Esophagus (tissue), 2 donors: ENCODE results near the gene HAUS7. TPM values are rescaled to one million over a fixed set of nuclear protein-coding genes. Genes with fewer than 3 reads are reported as not detected.

ENCODE experiments used
- H3K27ac ChIP-seq, 2 donors: one replicate each; pipeline ENCODE4 v1.5.1; 2013; ENCODE audit warnings: low read depth in 2 of 2, mild to moderate bottlenecking in 2 of 2, inconsistent platforms in 1 of 2, low read length in 1 of 2, moderate library complexity in 1 of 2
- H3K27me3 ChIP-seq, 2 donors: one replicate each; pipeline ENCODE4 v1.6.1; 2013; ENCODE audit warnings: low read length in 2 of 2, control low read depth in 1 of 2, mild to moderate bottlenecking in 1 of 2; ENCODE audit not compliant: insufficient read depth in 2 of 2, control insufficient read depth in 1 of 2
- H3K36me3 ChIP-seq, 2 donors: one replicate each; pipeline ENCODE4 v1.6.1; 2013; ENCODE audit warnings: low read length in 1 of 2; ENCODE audit not compliant: control insufficient read depth in 2 of 2, insufficient read depth in 2 of 2
- H3K4me1 ChIP-seq, 2 donors: one replicate each; pipeline ENCODE4 v1.6.1; 2013; ENCODE audit warnings: low read length in 1 of 2; ENCODE audit not compliant: control insufficient read depth in 2 of 2, insufficient read depth in 2 of 2
- H3K4me3 ChIP-seq, 2 donors: one replicate each; pipeline ENCODE4 v1.5.1; 2013; ENCODE audit warnings: low read length in 2 of 2, mild to moderate bottlenecking in 2 of 2, low read depth in 1 of 2, moderate library complexity in 1 of 2
- H3K9me3 ChIP-seq, 2 donors: one replicate each; pipeline ENCODE4 v1.6.1; 2013; ENCODE audit warnings: mild to moderate bottlenecking in 2 of 2, low read depth in 1 of 2, low read length in 1 of 2, moderate library complexity in 1 of 2; ENCODE audit not compliant: control insufficient read depth in 2 of 2, insufficient read depth in 1 of 2
- WGBS, 2 donors: extraction: QIAGEN DNeasy Blood & Tissue Kit; methylation state at CpG; one replicate each; pipeline ENCODE4 v1.1.7; 2013; 5-methylcytosine and 5-hydroxymethylcytosine counted together
- polyA plus RNA-seq, 2 donors: library from polyadenylated mRNA; stranded (reverse); fragments of 200-250 nt; gene quantifications; one replicate each; pipeline ENCODE4 v1.2.3, GENCODE V29; 2013
- donor health status: healthy with polysubstance abuse.
- donor health status: Bipolar disorder and iron deficiency.

Gene HAUS7
- polyA plus RNA-seq, 2 donors: 14.7 to 27.1 TPM

DNA sequence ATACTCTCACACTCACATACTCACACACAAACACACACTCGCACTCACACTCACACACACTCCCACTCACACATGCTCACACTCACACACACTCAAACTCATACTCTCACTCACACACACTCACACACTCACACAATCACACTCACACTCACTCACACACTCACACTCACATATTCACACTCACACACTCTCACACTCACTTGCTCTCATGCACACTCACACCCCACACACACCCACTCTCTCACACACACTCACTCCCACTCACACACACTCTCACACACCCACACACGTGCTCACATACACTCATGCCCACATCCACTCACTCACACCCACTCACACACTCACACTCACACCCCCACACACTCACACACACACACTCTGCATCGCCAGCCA is 42.1 kb upstream of the HAUS7 start:
- H3K27me3 ChIP-seq: peaks cover 0 to 4% of the 10 kb centered on the region in 2 donors
- H3K4me1 ChIP-seq: peaks cover 0 to 7% of the 10 kb centered on the region in 2 donors
- no peaks in the 10 kb centered on the region for H3K36me3 ChIP-seq
- peaks cover 0 to 3% of the 10 kb centered on the region in 2 donors for H3K9me3 ChIP-seq
- WGBS, 2 donors: 55 to 65% methylated on average over 3 of the region's 3 CpGs
- H3K27ac ChIP-seq: no peak overlapping the region
- H3K4me3 ChIP-seq: no peak overlapping the region

DNA sequence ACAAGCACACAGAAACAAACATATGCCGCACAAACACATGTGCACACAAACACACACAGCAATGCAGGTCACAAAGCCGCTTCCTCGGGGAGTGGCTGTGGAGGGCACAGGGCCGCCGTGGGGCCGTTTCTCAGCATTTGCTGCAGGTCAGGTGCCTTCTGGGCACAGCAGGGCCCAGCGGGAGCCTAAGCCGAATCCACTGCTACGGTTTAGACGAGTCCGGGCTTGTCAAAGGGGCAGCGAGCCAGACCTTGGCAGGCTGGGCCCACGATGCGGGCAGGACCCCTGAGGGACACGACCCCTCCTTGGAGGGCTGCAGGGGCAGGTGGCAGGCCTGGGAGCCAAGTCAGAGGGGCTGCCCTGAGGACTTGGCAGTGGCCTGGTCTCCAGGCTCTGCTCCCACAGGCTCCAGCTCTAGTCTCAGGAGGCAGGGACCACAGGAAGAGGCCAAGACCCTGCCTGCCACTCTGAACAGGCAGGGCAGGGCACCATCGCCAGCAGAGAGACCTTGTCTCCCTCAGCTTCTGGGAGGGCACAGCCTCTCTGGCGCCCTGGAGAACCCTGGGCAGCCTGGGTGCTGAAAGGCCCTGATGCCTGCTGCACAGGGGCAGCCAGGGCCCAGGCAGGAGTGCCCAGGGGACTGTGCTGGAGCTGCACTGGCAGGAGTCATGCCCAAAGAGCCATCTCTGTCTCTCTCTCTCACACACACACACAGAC is 41.6 kb upstream of the HAUS7 start:
- Histone ChIP-seq H3K27me3 (peaks cover 0 to 4% of the 10 kb centered on the region in 2 donors), H3K27ac (no peak overlapping the region), H3K9me3 (peaks cover 0 to 3% of the 10 kb centered on the region in 2 donors), H3K36me3 (no peaks in the 10 kb centered on the region), H3K4me1 (peaks cover 0 to 7% of the 10 kb centered on the region in 2 donors), H3K4me3 (no peak overlapping the region)
- 40 to 68% methylated on average over 17 of the region's 17 CpGs for WGBS, 2 donors

DNA sequence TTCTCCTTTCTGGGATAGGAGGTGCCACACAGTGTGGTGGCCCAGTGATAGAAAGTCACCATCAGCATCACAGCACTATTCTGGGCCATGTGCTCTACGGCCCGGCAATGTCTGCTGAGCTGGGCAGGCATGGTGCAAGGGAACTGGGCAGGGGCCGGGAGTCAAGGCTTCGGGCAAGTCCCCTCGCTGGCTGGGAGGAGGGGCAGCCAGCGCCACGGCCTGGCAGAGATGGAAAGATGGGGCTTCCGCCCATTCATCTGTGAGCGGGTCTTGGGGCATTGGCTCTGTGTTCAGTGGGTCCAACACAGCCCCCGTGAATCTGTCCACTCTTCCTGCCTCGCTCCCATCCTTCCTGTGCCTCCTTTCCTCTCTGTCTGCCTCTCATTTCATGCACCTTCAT is 40.0 kb upstream of the HAUS7 start:
- H3K36me3 ChIP-seq: no peaks in the 10 kb centered on the region
- H3K9me3 ChIP-seq: peaks cover 0 to 3% of the 10 kb centered on the region in 2 donors
- peaks cover 0 to 7% of the 10 kb centered on the region in 2 donors for H3K4me1 ChIP-seq
- no peak overlapping the region for H3K27ac ChIP-seq
- no peaks in the 10 kb centered on the region for H3K27me3 ChIP-seq
- WGBS, 2 donors: 70 to 77% methylated on average over 7 to 11 of the region's 11 CpGs
- H3K4me3 ChIP-seq: no peak overlapping the region

DNA sequence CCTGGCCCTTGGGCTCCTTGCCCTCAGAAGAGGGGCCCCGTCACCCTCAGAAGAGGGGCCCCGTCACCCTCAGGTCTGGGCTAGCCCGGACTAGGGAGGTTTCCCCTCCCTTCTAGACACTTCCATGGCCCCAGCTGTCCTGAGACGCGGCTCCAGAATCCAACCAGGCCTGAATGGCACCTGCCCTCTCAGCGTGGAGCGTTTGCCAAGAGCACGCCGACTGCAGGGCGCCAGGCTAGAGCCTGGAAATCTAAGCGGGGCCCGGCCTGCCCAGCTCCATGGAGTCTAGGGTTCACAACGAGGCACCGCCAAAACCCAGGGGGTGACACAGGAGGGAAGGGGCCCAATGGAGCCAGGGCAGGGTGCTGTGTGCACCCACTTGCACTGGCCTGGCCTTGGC is 39.2 kb upstream of the HAUS7 start:
- Histone ChIP-seq H3K27ac (no peak overlapping the region), H3K9me3 (peaks cover 0 to 3% of the 10 kb centered on the region in 2 donors), H3K36me3 (no peaks in the 10 kb centered on the region), H3K4me1 (peaks cover 0 to 7% of the 10 kb centered on the region in 2 donors), H3K4me3 (no peak overlapping the region), H3K27me3 (no peaks in the 10 kb centered on the region)
- 79 to 81% methylated on average over 14 of the region's 14 CpGs for WGBS, 2 donors

DNA sequence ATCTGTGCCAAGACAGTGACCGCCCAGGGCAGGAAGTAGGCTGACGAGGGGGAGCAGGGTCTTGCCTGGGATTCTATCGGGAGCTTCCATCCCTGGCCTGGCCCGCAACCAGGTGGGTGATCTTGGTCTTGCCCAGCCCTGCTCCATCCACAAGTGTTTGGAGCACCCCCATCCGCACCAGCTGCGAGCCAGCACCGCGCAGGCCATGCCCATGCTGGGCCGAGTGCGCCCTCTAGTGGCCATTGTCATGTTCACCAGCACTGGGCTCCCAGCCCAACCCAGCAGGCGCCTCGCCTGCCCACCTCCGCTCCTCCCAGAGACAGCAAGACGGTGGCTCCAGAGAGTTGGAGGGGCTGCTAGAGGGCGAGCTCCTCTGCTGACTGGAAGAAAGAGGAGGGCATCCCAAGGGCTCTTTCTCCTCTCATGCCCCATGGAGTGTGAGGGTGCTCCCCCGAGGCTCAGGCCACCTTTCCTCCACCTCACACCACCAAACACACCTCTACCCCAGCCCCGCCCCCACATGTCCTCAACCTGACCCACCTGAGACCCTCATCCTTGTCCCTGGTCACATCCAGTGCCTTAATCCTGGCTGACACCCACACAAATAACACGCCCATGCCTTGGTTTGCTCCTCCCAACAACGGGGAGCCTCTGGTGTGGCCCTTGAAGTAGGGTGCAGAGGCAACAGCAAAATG is 37.3 kb upstream of the HAUS7 start:
- Histone ChIP-seq H3K27me3 (no peaks in the 10 kb centered on the region), H3K4me3 (no peak overlapping the region), H3K36me3 (no peaks in the 10 kb centered on the region), H3K4me1 (peaks cover 0 to 7% of the 10 kb centered on the region in 2 donors), H3K27ac (no peak overlapping the region), H3K9me3 (peaks cover 0 to 3% of the 10 kb centered on the region in 2 donors)
- 16 to 26% methylated on average over 19 of the region's 19 CpGs for WGBS, 2 donors

DNA sequence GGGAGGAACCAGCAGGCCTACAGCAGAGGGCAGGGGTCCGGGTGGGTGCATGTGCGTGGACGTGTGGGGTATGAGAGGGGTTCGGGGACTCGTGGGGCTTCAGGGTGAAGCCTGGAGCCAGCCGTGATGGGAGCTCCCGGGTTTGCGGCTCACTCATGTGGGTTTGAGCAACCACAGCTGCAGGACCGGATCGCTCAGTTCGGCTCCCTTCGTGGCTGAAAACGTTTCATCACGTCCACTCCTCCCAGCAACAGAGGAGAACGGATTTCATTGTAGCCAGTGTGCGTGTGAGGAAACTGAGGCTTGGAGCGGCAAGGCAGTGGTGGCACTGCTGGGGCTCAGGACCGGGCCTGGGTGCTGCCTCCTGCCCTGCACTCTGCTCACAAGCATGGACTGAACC is 35.0 kb upstream of the HAUS7 start:
- Histone ChIP-seq H3K27ac (no peak overlapping the region), H3K27me3 (no peaks in the 10 kb centered on the region), H3K4me3 (no peak overlapping the region), H3K36me3 (no peaks in the 10 kb centered on the region), H3K9me3 (peaks cover 0 to 3% of the 10 kb centered on the region in 2 donors), H3K4me1 (no peaks in the 10 kb centered on the region)
- WGBS, 2 donors: 84 to 92% methylated on average over 18 of the region's 18 CpGs

DNA sequence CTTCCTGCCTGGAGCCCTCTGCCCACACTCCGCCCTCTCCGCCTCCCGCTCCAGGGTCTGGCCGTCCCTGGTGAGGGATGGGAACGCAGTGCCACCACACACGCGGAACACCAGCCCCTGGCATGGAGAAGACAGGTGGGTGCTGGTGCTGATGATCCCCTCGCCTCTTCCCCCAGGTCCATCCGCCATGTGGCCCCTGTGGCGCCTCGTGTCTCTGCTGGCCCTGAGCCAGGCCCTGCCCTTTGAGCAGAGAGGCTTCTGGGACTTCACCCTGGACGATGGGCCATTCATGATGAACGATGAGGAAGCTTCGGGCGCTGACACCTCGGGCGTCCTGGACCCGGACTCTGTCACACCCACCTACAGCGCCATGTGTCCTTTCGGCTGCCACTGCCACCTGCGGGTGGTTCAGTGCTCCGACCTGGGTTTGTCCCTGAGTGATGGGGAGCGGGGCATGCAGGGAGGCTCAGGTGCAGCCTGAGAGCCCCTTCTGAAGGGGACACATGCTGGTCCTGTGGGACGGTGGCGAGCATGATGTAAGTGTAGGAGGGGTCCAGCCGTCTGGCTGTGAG is 34.2 kb upstream of the HAUS7 start:
- peaks cover 0 to 2% of the 10 kb centered on the region in 2 donors for H3K4me1 ChIP-seq
- H3K36me3 ChIP-seq: no peaks in the 10 kb centered on the region
- peaks cover 0 to 1% of the 10 kb centered on the region in 2 donors for H3K9me3 ChIP-seq
- no peak overlapping the region for H3K4me3 ChIP-seq
- WGBS, 2 donors: 81 to 85% methylated on average over 24 to 26 of the region's 26 CpGs
- H3K27ac ChIP-seq: no peak overlapping the region
- H3K27me3 ChIP-seq: no peaks in the 10 kb centered on the region

DNA sequence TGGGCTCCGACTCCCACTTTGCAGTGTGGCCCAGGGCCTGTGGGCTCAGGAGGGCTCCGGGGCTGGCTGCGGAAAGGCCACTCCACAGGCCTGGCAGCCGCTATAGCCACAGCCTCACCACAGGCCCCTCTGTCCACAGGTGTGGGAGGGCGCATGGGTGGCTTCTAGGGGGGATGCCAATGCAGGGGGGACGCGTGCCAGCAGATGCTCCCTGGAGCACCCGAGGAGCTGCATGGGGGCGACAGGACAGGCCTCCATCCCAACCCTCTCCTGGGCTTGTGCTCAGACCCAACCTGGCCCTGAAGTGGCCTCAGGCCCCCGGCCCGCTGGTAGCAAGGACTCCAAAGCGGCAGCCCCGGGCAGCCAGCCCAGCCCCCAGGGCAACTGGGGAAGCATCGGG is 32.4 kb upstream of the HAUS7 start:
- H3K9me3 ChIP-seq: no peaks in the 10 kb centered on the region
- no peak overlapping the region for H3K4me3 ChIP-seq
- H3K27ac ChIP-seq: no peak overlapping the region
- peaks cover 0 to 2% of the 10 kb centered on the region in 2 donors for H3K4me1 ChIP-seq
- no peaks in the 10 kb centered on the region for H3K36me3 ChIP-seq
- WGBS, 2 donors: 57 to 82% methylated on average over 11 to 14 of the region's 14 CpGs
- no peaks in the 10 kb centered on the region for H3K27me3 ChIP-seq

DNA sequence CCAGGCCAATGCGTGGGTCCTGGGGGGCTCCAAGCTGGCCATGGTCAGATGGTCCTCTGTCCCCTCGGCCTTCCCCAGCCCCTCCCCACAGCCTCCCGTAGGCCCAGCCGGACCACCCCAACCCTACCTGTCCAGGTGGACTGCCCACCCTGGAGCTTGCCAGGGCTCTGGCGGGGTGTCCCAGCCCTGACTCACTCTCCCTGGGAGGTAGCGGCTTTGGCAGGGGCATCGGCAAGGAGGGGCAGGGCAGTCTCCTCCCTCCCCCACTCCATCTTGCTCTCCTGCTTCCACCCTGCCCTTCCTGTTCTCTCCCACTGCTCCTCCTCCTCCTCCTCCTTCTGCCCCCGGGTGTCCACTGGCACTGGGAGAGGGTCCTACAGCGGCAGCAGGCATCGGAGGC is 31.8 kb upstream of the HAUS7 start:
- Histone ChIP-seq H3K4me3 (no peak overlapping the region), H3K36me3 (no peaks in the 10 kb centered on the region), H3K27me3 (no peaks in the 10 kb centered on the region), H3K9me3 (no peaks in the 10 kb centered on the region), H3K4me1 (peaks cover 0 to 2% of the 10 kb centered on the region in 2 donors), H3K27ac (no peak overlapping the region)
- 47 to 75% methylated on average over 8 to 10 of the region's 10 CpGs for WGBS, 2 donors
